C4-2B (cell line): ENCODE measurements around the gene MED12L.

Experiments used
- ZFX ChIP-seq: fragments of 450-650 bp; IDR thresholded peaks from 2 replicates; pipeline ENCODE4 v1.6.1; 2017
- TF ChIP-seq, protein P1 (sequence below): fragments of 450-650 bp; conservative IDR thresholded peaks from 2 replicates; pipeline ENCODE4 v1.5.1; 2017; ENCODE audit warnings: mild to moderate bottlenecking

DNA sequence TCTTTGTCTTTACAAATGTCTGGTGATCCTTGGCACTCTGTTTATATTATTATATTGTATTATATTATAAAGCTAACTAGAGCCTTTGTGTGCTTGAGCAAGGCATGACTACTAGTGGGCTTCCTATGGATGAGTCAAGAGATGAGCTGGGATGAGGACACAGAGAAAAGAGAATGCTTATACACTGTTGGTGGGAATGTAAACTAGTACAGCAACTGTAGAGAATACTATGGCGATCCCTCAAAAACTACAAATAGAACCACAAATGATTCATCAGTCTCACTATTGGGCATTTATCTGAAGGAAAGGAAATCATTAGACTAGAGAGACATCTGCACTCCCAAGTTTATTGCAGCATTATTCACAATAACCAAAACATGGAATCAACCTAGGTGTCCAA lies 40.8 kb upstream of the MED12L start:
- TF ChIP-seq, protein P1, sequence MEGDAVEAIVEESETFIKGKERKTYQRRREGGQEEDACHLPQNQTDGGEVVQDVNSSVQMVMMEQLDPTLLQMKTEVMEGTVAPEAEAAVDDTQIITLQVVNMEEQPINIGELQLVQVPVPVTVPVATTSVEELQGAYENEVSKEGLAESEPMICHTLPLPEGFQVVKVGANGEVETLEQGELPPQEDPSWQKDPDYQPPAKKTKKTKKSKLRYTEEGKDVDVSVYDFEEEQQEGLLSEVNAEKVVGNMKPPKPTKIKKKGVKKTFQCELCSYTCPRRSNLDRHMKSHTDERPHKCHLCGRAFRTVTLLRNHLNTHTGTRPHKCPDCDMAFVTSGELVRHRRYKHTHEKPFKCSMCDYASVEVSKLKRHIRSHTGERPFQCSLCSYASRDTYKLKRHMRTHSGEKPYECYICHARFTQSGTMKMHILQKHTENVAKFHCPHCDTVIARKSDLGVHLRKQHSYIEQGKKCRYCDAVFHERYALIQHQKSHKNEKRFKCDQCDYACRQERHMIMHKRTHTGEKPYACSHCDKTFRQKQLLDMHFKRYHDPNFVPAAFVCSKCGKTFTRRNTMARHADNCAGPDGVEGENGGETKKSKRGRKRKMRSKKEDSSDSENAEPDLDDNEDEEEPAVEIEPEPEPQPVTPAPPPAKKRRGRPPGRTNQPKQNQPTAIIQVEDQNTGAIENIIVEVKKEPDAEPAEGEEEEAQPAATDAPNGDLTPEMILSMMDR: no peak
- no peak for TF ChIP-seq ZFX
